NK-92 (cell line): Measurements from ENCODE around the gene LAIR2.
"Not testable (repeated sequence)": the region's sequence is repeated elsewhere in the genome, so short reads cannot be mapped to it uniquely, and the experiment has no call there.

Experiments used
- DNase-seq: peaks from one replicate; lab custom pipeline; 2025; ENCODE audit not compliant: unreplicated experiment; lab: John Stamatoyannopoulos, UW

LAIR2 gene

DNA sequence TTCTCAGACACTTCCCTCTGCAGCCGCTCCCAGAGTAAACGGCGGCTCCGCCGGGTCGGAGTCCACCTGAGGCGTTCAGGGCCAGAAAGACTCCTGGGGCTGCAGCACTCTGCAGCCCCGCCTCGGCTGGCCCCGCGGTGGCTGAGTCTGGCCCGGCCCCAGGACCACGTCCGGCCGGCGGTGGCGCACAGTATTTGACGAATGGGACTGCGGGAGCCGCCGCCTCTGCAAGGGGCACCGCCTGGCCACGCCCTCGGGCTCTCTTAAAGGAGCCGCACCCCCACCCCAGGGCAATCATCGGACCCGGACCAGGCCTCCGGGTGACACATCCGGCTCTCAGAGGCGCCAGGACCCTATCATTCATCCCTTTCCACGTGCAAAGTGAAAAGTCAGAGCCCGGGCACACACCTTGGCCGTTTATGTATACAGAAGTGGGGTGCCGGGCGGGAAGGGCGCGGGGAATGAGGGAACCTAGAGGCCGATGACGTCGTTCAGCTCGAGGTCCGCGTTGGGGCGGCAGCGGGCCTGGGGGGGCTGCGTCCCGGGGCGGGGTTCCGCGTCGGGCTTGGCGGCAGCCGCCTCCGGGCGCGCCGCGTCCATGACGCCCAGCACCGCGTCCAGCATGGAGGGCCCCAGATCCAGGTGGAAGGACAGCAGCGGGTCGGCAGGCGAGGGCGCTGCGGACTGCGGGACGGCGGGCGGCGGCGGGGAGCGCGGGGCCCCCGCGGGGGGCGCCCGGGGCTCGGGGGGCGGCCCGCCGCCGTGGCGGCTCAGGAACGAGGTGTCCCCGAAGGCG lies 37.8 kb upstream of the LAIR2 start:
- no peak for DNase-seq

DNA sequence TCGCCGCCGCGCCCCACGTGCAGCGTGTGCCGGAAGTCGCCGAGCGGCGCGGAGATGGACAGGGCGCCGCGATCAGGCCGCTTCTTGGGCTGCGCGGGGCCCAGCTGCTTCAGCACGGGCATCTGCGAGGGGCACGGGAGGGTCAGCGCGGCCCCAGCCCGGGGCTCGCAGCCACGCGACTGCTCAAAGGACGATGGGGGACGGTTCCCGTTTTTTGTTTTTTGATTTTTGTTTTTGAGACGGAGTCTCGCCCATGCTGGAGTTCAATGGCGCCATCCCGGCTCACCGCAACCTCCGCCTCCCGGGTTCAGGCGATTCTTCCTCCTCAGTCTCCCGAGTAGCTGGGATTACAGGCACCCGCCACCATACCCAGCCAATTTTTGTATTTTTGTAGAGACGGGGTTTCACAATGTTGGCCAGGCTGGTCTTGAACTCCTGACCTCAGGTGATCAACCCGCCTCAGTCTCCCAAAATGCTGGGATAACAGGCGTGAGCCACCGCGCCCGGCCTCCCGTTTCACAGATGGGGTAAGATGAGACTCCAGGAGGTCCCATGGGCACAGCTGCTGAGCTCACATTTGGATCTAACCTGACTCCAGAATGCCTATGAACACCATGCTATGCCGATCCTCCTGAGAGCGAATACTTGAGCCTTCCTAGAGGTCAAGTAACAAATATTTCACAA lies 37.1 kb upstream of the LAIR2 start:
- DNase-seq, result no peak

DNA sequence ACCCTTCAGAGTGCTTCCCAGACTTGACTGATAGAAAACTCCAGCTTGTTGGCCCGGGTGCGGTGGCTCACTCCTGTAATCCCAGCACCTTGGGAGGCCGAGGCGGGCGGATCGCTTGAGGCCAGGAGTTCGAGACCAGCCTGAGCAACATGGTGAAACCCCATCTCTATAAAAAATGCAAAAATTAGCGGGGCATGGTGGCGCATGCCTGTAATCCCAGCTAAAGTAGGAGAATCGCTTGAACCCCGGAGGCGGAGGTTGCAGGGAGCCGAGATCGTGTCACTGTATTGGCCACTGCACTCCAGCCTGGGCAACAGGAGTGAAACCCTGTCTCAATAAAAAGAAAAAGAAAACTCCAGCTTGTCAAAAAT lies 36.5 kb upstream of the LAIR2 start:
- DNase-seq, result not testable (repeated sequence)

DNA sequence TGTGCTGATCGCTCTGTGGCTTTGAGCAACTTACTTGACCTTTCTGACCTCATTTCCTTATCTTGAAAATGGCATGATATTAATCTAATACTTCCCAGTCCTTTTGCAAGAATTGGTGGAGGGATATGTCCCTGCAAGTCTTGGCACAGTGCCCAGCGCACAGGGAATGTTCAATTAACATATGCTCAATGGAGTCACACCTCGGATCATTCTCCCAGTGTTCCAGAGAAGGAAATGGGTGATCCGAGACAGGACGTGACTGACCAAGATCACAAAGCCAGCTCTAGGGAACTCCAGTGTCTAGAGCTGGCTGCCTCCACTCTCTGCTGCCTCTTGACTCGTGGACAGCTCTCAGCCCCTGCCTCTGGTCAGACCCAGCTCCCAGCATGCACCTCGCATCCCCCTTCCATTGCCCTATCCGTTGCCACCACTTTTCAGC lies 33.1 kb upstream of the LAIR2 start:
- DNase-seq, result no peak

DNA sequence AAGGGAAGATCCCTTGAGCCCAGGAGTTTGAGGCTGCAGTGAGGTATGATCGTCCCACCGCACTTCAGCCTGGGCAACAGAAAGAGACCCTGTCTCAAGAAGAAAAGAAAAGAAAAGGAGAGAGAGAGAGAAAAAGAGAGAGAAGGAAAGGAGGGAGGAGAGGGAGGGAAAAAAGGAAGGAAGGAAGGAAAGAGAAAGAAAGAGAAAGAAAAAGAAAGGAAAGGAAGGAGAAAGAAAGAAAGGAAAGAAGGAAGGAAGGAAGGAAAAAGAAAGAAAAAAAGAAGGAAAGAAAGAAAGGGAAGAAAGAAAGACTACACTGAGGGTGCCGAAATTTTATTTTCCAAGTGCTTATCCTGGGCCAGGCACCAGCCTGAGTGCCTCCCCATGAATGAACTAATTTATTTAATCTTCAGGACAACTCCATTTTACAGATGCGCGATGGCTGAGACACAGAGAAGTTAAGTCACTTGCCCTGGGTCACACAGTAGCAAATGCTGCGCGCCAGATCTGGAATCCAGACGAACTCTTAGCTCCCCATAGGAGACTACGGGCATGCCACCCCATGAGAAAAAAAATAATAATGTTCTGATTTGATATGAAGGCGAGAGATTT lies 32.2 kb upstream of the LAIR2 start:
- no peak for DNase-seq

DNA sequence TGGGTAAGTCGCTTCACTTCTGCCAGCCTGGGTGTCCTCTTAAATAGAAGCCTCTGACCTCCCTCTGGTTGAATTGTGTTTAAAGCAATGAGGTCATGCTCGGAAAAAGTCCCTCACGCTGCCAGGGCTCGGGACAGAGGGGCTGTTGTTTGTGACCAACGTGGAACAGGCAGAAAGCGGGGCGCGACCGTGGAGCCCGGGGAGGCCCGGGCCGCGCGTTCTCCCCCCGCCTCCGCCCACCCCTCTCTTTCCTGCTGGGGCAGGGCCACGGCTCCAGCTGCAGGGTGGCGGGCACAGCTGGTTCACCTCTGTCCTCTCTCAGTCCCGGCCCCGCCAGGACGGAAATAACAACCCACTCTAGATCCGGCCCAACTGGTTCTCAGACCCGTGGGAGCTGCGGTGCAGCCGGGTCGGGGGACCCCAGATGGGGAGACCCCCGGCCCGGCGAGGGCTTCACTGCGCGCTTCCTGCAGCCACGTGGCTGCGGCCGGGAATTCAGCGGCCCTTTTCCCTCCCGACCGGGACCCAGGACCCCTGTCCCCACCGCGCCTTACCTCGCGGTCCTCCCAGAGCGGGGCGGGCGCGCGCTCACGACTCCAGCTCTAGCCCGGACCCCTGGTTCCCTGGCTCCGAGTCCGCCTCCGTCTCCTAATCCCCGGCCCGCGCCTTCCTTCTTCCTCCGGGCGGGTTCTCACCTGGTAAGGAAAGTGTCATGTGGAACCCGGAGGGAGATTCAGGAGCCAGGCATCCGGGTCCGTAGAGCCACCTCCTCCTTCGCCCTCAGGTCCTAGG lies 31.4 kb upstream of the LAIR2 start:
- DNase-seq, result no peak

DNA sequence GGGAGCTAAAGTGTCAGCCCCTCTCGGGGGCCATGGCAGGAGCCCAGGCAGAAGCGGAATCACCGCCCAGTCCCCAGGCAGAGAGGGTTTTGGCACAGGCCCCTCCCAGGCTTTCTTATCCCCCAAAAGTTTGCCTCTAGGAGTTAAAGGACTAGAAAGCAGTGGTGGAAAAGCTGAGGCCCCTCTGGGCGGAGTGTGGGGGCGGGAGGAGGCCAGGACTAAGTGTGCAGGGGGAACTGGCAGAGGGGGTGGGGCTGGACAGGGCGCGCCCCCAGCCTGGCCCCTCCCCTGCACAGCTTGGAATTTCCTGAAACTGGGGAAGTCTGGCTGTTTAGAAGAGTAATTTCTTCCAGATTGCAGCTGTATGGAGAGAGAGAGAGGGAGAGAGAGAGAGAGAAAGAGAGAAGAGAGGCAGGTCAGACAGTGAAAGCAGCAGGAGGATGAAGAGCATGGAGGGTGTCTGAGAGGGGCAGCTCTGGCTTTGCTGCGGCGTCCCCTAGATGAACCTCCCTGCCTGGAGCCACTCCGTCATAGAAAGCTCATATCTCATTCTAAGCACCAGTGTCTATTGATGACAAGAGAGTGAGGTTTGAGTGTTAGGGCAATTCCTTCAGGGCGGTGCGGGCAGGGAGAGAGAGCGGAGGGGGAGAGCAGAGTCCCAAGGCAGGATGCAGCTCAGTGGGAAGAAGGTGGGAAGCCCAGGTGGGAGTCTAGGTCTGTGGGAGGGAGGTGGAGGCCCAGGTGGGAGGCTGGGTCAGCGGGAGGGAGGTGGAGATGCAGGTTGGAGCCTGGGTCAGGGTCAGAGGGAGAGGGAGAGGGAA lies 29.4 kb upstream of the LAIR2 start, which contains the start of gene CDC42EP5:
Gene CDC42EP5, minus strand, starts transcription at position 226 of the 821 bp plus-strand sequence. CDS start 7,749 bp downstream, outside the sequence.
- no peak for DNase-seq

DNA sequence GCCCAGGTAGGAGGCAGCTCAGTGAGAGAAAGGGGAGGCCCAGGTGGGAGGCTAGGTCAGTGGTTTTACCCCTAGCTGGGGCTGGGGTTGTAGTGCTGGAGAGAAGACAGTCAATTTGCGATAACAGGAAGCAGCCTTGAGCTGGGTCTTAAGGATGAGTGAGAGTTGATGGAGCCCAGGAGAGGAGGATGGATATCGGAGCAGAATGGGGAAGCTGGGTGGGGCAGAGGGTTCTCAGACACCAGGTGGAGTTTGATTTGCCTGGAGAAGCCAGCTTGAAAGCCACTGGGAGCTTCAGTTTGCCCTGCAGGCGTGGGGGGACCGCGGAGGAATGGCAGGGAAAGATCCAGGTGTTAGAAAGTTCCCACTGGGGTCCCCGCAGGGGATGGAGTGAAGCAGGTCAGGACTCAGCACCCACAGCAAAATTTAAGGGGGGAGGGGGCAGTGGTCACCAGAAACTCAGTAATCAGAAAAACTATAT lies 28.7 kb upstream of the LAIR2 start:
- no peak for DNase-seq

DNA sequence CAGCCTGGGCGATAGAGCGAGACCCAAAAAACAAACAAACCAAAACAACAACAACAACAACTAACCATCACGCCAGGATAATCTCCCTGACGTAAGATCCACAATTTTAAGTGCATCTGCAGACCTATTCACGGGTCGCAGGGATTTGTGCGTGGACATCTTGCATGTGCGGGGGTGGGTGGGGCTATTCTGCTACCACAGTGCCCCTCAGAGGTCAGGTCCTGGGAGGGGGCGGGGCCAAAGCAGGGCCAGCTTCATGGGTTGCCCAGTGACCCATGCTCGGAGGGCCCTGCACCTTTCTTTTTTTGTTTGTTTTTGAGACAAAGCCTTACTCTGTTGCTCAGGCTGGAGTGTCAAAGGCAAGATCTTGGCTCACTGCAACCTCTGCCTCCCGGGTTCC lies 26.9 kb upstream of the LAIR2 start:
- no peak for DNase-seq

DNA sequence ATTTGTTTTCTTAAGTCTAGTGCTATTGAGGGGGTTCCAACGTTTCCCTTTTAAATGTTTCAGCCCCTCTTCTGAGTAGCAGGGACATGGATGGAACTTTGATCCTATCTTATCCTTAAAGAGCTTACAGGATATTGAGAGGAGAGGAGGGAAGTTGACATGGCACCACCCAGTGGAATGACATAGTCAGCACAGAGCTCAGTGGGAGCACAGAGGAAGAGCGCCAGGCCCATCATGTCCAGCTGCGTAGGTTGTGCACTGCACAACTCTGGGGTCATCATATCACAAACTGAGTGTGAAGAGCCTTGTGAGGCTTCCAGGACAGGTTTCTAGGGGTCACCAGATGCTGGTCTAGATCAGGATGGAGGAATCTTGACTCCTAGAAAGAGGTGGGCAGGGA lies 25.0 kb upstream of the LAIR2 start:
- no peak for DNase-seq

DNA sequence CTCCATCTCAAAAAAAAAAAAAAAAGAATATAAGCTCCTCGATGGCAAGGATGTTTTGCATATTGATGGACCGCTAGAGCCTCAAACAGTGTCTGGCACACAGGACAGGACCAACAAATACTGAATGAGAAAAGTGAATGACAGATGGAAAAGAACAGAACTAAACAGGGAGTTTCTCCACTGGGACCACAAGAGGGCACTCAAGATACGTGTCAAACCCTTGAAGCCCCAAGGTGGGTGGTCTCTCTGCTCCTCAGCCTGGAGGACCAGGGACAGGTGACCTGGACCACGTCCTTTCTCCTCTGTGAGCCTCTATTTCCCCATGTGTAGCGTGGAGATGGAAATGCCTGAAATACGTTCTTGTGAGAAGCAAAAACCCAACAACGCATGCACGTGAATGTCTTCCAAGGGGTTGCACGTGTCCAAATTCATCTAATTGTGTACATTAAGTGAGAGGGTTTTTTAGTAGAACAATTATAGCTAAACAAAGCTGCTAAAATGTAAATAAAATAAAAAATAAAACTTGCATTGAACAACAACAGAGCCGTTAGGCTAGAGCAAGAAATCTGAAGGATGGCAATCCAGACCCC lies 23.9 kb upstream of the LAIR2 start:
- DNase-seq, result no peak

DNA sequence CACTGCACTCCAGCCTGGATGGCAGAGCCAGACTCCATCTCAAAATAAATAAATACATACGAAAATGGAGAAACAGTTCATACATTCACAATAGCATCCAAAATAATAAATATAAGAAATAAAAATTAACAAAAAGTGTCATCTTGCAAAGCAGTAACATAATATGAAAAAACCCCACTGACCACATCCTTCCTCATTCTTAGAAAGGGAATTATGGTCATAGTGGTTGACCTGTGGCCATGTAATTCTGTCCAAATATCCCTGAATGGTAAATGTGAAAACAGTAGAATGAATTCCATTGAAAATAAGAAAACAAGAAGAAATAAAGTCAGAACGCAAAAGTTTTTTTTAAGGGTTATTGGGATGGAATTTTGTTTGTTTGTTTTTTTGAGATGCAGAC lies 22.6 kb upstream of the LAIR2 start:
- DNase-seq, result no peak

DNA sequence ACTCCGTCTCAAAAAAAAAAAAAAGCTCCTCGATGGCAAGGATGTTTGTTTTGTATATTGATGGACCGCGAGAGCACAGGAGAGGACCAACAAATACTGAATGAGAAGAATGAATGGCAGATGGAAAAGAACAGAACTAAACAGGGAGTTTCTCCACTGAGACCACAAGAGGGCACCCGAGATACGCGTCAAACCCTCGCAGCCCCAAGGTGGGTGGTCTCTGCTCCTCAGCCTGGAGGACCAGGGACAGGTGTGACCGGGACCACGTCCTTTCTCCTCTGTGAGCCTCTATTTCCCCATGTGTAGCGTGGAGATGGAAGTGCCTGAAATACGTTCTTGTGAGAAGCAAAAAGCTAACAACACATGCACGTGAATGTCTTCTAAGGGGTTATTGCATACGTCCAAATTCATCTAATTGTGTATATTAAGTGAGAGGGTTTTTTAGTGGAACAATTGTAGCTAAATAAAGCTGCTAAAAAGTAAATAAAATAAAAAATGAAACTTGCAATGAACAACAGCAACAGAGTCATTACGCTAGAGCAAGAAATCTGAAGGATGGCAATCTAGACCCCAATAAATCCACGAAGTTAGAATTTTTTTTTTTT lies 21.2 kb upstream of the LAIR2 start:
- DNase-seq, result no peak

DNA sequence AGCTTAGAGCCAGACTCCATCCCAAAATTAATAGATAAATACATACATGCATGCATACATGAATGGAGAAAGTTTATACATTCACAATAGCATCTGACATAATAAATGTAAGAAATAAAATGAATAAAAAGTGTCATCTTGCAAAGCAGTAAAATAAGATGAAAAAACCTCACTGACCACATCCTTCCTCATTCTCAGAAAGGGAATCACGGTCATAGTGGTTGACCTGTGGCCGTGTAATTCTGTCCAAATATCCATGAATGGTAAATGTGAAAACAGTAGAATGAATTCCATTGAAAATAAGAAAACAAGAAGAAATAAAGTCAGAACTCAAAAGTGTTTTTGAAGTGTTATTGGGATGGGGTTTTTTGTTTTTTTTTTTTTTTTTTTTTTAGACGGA lies 19.7 kb upstream of the LAIR2 start:
- DNase-seq, result no peak

DNA sequence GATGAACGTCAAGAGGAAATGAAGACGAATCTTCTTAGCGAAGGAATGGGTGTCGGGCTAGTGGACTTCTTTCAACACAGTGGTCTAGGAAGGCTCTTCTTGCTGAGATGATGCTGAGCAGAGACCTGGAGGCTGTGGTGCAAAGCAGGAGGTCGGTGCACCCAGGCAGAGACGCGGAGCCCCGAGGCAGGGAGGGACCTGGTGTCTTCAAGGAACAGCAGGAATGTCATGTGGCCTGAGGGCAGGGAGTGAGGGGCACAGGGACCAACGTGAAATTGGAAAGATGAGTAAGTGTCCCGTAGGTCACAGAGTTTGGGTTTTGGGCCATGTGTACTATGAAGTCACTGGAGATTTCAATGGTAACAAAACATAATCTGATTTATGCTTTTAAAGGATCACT lies 18.2 kb upstream of the LAIR2 start:
- no peak for DNase-seq

DNA sequence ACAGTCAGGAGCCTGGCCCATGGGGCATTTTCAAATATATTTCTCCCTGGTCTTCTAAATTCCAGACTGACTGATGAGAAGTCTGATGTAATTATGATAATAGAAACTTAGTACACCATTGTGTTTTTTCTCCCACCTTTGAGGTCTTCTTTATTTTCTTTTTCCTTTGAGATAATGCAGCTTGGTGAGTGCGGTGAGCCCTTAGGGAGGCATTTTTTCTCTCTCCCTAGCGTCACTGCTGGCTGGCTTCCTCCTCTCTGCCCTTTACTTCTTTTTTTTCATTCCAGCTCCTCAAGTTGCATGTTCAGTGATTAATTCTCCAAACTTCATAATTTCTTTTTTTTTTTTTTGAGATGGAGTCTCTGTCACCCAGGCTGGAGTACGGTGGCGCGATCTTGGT lies 16.8 kb upstream of the LAIR2 start:
- no peak for DNase-seq

DNA sequence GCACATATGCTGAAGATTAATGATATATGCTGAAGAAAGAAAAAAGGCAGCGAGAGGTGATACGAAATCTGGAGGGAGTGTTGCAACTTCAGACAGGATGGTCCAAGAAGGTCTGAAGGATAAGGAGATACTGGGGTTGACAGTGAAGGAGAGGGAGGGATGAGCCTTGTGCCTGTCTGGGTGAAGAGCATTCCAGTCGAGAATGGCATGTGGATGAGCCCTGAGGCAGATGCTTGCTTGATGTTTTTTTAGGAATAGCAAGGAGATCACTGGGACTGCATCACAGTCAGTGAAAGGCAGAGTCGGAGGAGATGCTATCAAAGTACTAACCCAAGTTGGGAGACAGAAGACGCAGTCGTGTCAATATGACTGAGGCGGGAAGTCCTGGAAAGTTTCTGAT lies 13.3 kb upstream of the LAIR2 start:
- no peak for DNase-seq

DNA sequence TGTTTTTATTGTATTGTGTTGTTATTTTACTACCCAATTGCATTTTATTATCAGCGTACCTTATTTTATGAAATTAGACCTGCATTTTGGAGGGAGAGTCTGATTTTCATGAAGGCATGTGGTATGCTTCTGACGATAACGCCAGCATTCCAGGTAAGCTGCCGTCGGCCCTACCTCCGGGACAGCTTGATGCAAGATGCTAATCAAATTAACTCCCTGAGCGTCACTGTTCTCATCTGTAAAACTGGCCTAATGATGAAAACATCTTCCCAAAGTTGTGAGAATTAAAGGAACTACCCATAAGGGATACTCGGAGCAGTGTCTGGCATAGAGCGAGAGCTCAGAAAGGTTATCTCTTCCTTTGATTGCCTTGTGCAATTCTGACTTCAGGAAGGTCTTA lies 12.9 kb upstream of the LAIR2 start:
- DNase-seq, result no peak

DNA sequence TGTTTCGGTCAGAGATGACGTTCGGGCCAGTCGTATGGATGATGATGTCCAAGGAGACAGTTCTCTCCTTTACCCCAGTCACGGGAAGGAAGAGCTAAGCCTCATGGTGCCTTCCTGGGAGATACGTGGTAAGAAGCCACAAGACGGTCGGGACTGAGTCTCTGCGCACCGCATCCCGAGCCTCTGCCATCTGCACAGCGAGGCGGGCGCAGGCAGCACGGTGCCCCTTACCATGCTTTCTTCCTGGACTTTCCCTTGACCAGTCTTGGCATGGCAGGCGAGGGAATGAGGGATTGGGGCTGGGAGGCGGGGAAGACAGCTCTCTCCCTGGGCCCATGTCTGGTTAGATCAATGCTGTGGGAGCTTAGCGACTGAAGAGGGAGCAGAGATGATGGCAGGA lies 10.1 kb upstream of the LAIR2 start:
- no peak for DNase-seq

DNA sequence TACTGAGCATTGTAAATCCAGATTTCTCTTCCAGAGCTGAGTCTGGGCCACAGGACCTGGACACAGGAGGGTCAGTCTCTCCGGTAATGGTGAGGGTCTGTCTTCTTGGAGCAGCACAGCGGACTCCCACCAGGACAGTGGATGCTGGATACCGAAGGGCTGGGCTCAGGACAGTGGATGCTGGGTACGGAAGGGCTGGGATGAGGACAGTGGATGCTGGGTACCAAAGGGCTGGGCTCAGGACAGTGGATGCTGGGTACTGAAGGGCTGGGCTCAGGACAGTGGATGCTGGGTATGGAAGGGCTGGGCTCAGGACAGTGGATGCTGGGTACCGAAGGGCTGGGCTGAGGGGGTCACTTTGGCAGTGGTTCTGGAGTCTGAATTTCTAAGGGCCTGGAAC lies 9.6 kb upstream of the LAIR2 start:
- DNase-seq, result not testable (repeated sequence)
